OCI-LY1 (cell line): ENCODE results near the gene ASTL.

Source experiments
- EZH2 ChIP-seq: fragments of 200-600 bp; sonication (generic), shearing (Covaris generic); IDR thresholded peaks from 2 replicates; pipeline ENCODE4 v1.8.0; 2017; ENCODE audit warnings: borderline replicate concordance, mixed run types, mild to moderate bottlenecking, antibody characterized with exemption, low read length, moderate library complexity, mixed read lengths
- TF ChIP-seq, protein P1 (sequence below): fragments of 200-600 bp; sonication (generic), shearing (Covaris generic); IDR thresholded peaks from 2 replicates; pipeline ENCODE4 v1.5.1; 2017; ENCODE audit warnings: mild to moderate bottlenecking, antibody characterized with exemption, low read length, moderate library complexity, mixed read lengths

DNA sequence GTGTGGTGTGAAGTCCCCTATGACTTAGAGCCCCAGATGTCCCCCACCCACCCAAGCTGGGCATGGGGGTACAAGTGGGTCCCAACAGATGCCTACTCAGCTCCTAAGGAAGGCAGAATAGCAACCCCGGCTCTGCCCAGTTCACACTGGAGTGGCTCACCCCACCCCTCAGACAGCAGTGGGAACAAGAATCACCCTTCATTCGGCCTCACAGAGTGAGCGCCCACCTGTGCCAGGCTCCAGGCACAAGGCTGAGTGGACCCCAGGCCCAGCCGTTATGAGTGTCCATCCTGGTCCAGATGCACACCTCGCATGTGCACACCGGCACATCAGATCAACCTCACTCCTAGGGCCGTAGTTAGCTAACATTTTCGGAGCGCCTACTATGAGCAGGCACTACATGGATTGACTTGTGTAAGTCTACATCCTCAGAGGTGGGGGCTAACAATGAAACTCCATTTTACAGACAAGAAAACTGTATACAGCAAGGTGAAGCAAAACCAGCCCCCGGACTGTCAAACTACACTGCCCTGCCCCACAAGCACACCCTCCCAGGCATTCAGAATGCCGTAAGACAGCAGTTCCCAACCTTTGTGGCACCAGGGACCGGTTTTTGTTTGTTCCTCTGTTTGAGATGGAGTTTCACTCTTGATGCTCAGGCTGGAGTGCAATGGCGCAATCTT is 2.8 kb upstream of the ASTL start:
- TF ChIP-seq, protein P1, sequence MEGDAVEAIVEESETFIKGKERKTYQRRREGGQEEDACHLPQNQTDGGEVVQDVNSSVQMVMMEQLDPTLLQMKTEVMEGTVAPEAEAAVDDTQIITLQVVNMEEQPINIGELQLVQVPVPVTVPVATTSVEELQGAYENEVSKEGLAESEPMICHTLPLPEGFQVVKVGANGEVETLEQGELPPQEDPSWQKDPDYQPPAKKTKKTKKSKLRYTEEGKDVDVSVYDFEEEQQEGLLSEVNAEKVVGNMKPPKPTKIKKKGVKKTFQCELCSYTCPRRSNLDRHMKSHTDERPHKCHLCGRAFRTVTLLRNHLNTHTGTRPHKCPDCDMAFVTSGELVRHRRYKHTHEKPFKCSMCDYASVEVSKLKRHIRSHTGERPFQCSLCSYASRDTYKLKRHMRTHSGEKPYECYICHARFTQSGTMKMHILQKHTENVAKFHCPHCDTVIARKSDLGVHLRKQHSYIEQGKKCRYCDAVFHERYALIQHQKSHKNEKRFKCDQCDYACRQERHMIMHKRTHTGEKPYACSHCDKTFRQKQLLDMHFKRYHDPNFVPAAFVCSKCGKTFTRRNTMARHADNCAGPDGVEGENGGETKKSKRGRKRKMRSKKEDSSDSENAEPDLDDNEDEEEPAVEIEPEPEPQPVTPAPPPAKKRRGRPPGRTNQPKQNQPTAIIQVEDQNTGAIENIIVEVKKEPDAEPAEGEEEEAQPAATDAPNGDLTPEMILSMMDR = no peak
- TF ChIP-seq EZH2 = no peak
